SK-N-SH treated with all-trans-retinoic acid at 6 μM for 48 hours (cell line): Measurements from ENCODE around the gene EML4.

Source experiments
- ARNTL ChIP-seq: fragments of 450-650 bp; formaldehyde crosslinking; IDR thresholded peaks from 2 replicates; pipeline ENCODE4 v1.5.0; 2020; ENCODE audit warnings: low read depth, mild to moderate bottlenecking, moderate library complexity, borderline replicate concordance
- RARB ChIP-seq: fragments of 250-450 bp; sonication (Bioruptor Pico); IDR thresholded peaks from 2 replicates; pipeline ENCODE4 v1.8.0; 2021; ENCODE audit warnings: mild to moderate bottlenecking, moderate library complexity
- TCF4 ChIP-seq: fragments of 250-450 bp; sonication (Bioruptor Pico); IDR thresholded peaks from 2 replicates; pipeline ENCODE4 v1.8.0; 2021; ENCODE audit warnings: mild to moderate bottlenecking, moderate library complexity, borderline replicate concordance
- ZC3H10 ChIP-seq: fragments of 250-450 bp; sonication (Bioruptor Pico); IDR thresholded peaks from 2 replicates; pipeline ENCODE4 v1.5.1; 2021; ENCODE audit warnings: mild to moderate bottlenecking, moderate library complexity

GRCh38 chr2:42229949-42230348 lies 60.8 kb downstream of the EML4 start:
- TF ChIP-seq ZC3H10 (no peak), ARNTL (CRISPR knock-in tag) (no peak), RARB (CRISPR knock-in tag) (no peak), TCF4 (CRISPR knock-in tag) (no peak)
